ENCODE measurements around the gene TMEM33.
"Not testable (repeated sequence)": the region's sequence is repeated elsewhere in the genome, so short reads cannot be mapped to it uniquely, and the experiment has no call there.

The TMEM33 gene

DNA sequence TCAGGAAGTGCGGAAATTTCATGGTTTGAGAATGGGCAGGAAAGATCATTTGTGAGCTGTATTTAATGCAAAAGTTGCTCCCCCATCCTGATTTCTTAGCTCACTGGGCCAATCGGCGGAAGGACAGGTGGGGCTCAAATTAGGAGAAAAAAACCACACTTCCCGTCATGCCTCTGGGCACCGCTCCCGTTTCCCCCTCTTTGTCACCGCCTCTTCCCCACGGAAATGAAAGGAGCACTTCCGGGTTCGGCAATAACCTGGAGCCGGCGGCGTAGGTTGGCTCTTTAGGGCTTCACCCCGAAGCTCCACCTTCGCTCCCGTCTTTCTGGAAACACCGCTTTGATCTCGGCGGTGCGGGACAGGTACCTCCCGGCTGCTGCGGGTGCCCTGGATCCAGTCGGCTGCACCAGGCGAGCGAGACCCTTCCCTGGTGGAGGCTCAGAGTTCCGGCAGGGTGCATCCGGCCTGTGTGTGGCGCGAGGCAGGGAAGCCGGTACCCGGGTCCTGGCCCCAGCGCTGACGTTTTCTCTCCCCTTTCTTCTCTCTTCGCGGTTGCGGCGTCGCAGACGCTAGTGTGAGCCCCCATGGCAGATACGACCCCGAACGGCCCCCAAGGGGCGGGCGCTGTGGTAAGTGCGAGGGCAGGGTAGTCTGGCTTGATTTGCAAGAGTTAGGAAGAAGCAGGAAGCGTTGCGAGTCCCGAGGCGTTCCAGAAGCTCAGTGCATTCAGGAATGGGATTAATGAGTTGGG lies at the start of gene TMEM33:
TSS of gene TMEM33 (plus strand) at position 529 of the 751 bp plus-strand sequence. CDS start at position 585, 56 bp downstream.
- peak; percentile 69 to 71 for DNase-seq (ENCODE audit: low read depth in 2 of 2)

DNA sequence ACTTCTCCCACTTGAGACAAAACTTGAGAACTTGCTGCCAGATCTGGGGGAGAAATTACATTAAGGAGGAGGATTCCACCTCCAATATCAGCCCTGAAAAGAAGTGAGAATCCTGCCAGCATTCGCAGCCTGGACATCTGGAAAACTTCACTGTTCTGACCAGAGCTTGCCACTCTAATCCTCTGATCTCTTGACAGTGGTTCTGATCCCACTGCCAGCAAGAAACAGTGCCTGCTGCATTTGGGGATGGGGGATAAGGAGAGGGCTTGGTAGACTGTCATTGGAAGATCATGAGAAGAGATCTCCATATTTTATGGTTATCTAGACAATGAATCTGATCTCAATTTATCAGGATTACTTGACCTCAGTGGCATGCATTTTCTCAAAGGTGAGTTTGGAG lies 49.8 kb upstream of the TMEM33 start:
- no peak for DNase-seq (ENCODE audit: low read depth in 2 of 2)

- DNase-seq (ENCODE audit: low read depth in 2 of 2), result no peak
Observed at GRCh38 chr4:41887277-41887676, 48.0 kb upstream of the TMEM33 start.

- peak in 1 of 2 donors; percentile 19 for DNase-seq (ENCODE audit: low read depth in 2 of 2)
Observed at GRCh38 chr4:41887821-41888686, 47.2 kb upstream of the TMEM33 start.

DNA sequence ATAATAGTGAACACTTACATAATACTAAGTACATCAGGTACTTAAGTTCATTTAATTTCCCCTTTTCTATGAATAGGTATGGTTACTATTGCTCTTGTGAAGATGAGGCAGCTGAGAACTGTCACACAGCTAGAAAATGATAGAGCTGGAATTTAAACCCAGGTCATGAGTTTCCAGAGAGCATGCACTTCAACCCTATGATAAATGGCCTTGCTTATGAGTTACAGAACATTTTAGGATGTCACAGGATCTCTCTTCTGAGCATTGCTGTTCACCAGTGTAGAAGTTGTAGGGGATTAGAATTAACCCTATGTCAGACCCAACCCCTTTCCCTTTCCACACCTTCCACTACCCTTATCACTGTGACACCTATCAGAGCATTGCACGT lies 46.5 kb upstream of the TMEM33 start:
- DNase-seq (ENCODE audit: low read depth in 2 of 2), result no peak

DNA sequence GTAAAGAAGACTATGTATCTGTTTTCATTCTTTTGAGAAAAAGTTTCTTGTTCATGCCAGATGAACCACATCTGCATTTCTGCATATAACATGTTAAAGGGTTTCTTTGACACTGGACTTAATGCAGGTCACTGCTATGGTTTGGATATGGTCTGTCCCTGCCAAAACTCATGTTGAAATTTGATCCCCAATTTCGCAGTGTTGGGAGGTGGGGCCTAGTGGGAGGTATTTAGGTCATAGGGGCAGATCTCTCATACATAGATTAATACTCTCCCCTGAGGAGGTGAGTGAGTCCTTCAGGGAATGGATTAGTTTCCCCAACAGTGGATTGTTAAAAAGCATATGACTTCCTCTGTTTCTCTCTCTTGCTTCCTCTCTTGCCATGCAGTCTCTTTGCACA lies 45.9 kb upstream of the TMEM33 start:
- DNase-seq (ENCODE audit: low read depth in 2 of 2), result no peak

- DNase-seq (ENCODE audit: low read depth in 2 of 2), result no peak
Observed at GRCh38 chr4:41890085-41890484, 45.1 kb upstream of the TMEM33 start.

DNA sequence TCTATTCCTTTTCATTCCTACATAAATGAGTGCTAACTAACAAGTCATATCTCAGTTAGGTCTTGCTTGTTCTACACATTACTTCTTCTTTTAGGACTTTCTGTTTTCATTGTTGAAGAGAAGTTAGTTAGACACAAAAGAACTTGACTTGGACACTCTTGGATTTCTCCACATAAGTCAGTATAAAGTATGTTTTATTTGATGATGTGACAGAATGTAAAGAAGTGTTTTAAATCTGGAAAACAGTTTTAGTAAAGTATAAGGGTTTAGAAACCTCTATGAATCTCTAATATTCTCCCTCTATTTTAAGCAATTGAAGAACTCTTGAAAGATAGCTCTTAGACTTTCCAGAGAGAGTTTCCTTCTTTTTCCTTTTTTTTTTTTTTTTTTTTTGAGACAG lies 38.6 kb upstream of the TMEM33 start:
- DNase-seq (ENCODE audit: low read depth in 2 of 2), result no peak

GRCh38 chr4:41897698-41898097 lies 37.5 kb upstream of the TMEM33 start:
- DNase-seq (ENCODE audit: low read depth in 2 of 2), result no peak

- not testable (repeated sequence) for DNase-seq (ENCODE audit: low read depth in 2 of 2)
Observed at GRCh38 chr4:41909136-41909535, 26.1 kb upstream of the TMEM33 start.

- no peak for DNase-seq (ENCODE audit: low read depth in 2 of 2)
Observed at GRCh38 chr4:41912546-41912945, 22.7 kb upstream of the TMEM33 start.

- DNase-seq (ENCODE audit: low read depth in 2 of 2), result no peak
Observed at GRCh38 chr4:41913509-41913908, 21.7 kb upstream of the TMEM33 start.

DNA sequence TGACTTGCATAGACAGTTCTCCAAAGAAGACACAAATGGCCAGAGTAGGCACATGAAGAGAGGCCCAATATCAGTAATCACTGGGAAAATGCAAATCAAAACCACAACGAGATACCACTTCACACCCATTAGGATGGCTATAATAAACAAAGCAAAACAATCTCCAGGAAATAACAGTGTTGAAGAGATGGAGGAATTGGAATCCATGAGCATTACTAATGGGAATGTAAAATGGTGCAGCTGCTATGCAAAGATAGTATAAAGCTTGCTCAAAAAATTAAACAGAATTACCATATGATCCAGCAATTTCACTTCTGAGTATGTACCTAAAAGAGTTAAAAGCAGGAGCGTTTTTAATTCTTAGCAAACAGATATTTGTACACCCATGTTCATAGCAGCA lies 17.0 kb upstream of the TMEM33 start:
- DNase-seq (ENCODE audit: low read depth in 2 of 2), result no peak

DNA sequence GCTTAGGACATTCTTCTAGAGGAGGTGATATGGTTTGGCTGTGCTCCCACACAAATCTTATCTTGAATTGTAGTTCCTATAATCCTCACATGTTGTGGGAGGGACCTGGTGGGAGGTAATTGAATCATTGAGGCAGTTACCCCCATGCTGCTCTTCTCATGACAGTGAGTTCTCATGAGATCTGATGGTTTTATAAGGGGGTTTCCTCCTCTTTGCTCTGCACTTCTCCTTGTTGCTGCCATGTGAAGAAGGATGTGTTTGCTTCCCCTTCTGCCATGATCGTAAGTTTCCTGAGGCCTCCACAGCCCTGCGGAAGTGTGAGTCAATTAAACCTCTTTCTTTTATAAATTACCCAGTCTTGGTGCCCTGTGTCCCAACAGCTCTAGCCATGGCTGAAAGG lies 14.8 kb upstream of the TMEM33 start:
- DNase-seq (ENCODE audit: low read depth in 2 of 2), result not testable (repeated sequence)

DNA sequence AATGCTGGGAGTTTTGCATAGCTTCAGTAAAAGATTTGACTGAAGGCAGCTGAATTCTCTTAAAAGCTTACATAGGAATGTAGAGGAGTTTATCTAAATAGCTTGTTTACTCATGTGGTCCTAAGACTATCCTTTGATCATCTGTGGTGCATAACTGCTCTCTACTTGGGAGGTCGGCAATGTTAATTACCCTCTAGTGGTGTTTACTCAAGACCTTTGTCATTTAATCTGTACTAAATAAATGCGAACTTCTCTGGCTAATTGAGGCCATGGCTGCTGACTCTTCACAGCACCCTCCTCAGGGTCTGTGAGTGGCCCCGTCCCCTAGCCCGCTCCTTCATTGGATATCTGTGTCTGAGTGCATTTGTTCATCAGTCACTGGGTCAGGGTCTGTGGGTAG lies 13.8 kb upstream of the TMEM33 start:
- DNase-seq (ENCODE audit: low read depth in 2 of 2), result no peak

GRCh38 chr4:41927796-41928499 lies 7.3 kb upstream of the TMEM33 start:
- no peak for DNase-seq (ENCODE audit: low read depth in 2 of 2)

GRCh38 chr4:41930139-41930831 lies 4.9 kb upstream of the TMEM33 start:
- DNase-seq (ENCODE audit: low read depth in 2 of 2), result no peak

GRCh38 chr4:41932988-41933387 lies 2.2 kb upstream of the TMEM33 start:
- no peak for DNase-seq (ENCODE audit: low read depth in 2 of 2)

DNA sequence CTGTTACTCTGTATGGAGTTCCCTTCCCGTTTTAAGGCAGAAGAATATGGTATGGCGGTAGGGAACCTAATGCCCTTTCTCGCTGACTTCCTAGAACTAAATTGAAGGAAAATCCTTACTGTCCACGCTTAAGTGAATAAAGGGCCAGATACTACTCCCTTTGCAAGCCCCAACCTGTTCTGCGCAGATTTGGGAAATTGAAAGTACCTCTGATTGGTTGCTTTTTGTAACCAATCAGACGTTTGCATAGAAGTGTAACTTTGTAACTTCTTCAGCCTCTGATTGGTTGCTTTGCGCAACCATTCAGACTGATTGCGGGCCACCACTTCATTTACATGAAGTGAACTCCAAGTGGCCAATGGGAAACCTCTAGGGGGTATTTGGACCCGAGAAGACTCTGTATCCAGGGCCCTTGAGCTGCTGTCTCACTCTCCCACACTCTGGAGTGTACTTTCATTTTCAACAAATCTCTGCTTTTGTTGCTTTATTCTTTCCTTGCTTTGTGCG lies 1.2 kb upstream of the TMEM33 start:
- DNase-seq (ENCODE audit: low read depth in 2 of 2), result no peak

GRCh38 chr4:41934514-41934900 lies 722 bp upstream of the TMEM33 start:
- no peak for DNase-seq (ENCODE audit: low read depth in 2 of 2)

DNA sequence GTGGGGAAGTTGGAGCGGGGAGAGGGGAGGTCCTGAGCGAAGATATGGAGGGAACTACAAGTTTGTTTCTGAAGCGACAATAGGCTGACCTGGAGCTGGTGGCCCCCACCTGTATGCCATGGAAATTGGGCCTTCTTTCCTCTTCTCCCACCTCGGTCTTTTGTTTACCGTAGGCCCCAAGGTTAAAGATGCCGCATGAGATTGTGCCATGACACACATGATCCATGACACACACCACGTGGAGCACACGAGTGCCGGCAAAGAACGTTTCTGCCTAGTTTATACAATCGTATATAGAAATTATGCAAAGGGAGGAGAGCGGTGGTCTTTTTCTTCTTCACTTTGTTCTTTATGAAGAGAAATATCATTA lies 408 bp downstream of the TMEM33 start:
- peak in 1 of 2 donors; percentile 12 for DNase-seq (ENCODE audit: low read depth in 2 of 2)
